HCT116 (cell line): ENCODE measurements around the gene PLCB4.

Experiments used
- CEBPB ChIP-seq: IDR thresholded peaks from 2 replicates; pipeline ENCODE4 v1.6.1; 2012; ENCODE audit warnings: low read depth
- CTCF ChIP-seq, 3 experiments: fragments of 200-600 bp in 1 of 3; sonication (generic) in 1 of 3; IDR thresholded peaks in 2 of 3; conservative IDR thresholded peaks in 1 of 3; 2 replicates each; pipeline ENCODE4 v1.5.1; 2012 to 2017; ENCODE audit warnings: low read depth in 2 of 3, low read length in 2 of 3, antibody characterized with exemption in 1 of 3, borderline replicate concordance in 1 of 3, control low read depth in 1 of 3, mild to moderate bottlenecking in 1 of 3, mixed read lengths in 1 of 3, mixed run types in 1 of 3, moderate library complexity in 1 of 3; ENCODE audit not compliant: insufficient read depth in 1 of 3
- POLR2A ChIP-seq: IDR thresholded peaks from 2 replicates; pipeline ENCODE4 v1.7.0; 2011; ENCODE audit warnings: borderline replicate concordance; ENCODE audit not compliant: insufficient read depth, insufficient read length; ENCODE audit errors: extremely low read depth
- POLR2AphosphoS5 ChIP-seq: IDR thresholded peaks from 2 replicates; pipeline ENCODE4 v1.6.1; 2011; ENCODE audit warnings: mild to moderate bottlenecking, low read depth, low read length, moderate library complexity
- RAD21 ChIP-seq: IDR thresholded peaks from 2 replicates; pipeline ENCODE4 v1.6.1; 2012; ENCODE audit warnings: low read depth, mild to moderate bottlenecking
- REST ChIP-seq: IDR thresholded peaks from 2 replicates; pipeline ENCODE4 v1.6.1; 2012; ENCODE audit warnings: low read depth
- SRF ChIP-seq: IDR thresholded peaks from 2 replicates; pipeline ENCODE4 v1.6.1; 2012; ENCODE audit warnings: low read depth
- TCF7L2 ChIP-seq: IDR thresholded peaks from 2 replicates; pipeline ENCODE4 v1.7.0; 2011; ENCODE audit warnings: borderline replicate concordance, inconsistent platforms; ENCODE audit not compliant: insufficient read depth, insufficient read length; ENCODE audit errors: extremely low read depth
- TF ChIP-seq, protein P1 (sequence below): IDR thresholded peaks from 2 replicates; pipeline ENCODE4 v1.6.1; 2012

GRCh38 chr20:9321007-9321406 lies 252.1 kb downstream of the PLCB4 start:
- TF ChIP-seq POLR2A: no peak
- no peak for TF ChIP-seq REST
- TF ChIP-seq CTCF (IDR thresholded peaks at IDR 0.05 in 2 of 3, conservative IDR thresholded peaks at IDR 0.05 in 1 of 3; ENCODE audit: borderline replicate concordance in 1 of 3, insufficient read depth in 1 of 3, low read depth in 2 of 3, low read length in 2 of 3): no peak
- no peak for TF ChIP-seq POLR2AphosphoS5
- no peak for TF ChIP-seq CEBPB
- TF ChIP-seq SRF: no peak
- no peak for TF ChIP-seq RAD21
- no peak for TF ChIP-seq TCF7L2
- TF ChIP-seq, protein P1, sequence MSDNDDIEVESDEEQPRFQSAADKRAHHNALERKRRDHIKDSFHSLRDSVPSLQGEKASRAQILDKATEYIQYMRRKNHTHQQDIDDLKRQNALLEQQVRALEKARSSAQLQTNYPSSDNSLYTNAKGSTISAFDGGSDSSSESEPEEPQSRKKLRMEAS: no peak
